Endothelial cell (in vitro differentiated cells): ENCODE results near the gene SNCAIP. TPM values are rescaled to one million over a fixed set of nuclear protein-coding genes. Genes with fewer than 3 reads are reported as not detected.

Experiments
- DNase-seq: peaks from one replicate; pipeline ENCODE4 v3.0.0; 2021; ENCODE audit warnings: low spot score
- H3K27ac Mint-ChIP-seq: one replicate; pipeline ENCODE4 v1.8.0; 2021; ENCODE audit warnings: mixed read lengths, inconsistent platforms; ENCODE audit not compliant: unreplicated experiment
- H3K27me3 Mint-ChIP-seq: one replicate; pipeline ENCODE4 v1.8.0; 2021; ENCODE audit warnings: mild to moderate bottlenecking, moderate library complexity, mixed read lengths, inconsistent platforms; ENCODE audit not compliant: unreplicated experiment
- H3K36me3 Mint-ChIP-seq: one replicate; pipeline ENCODE4 v1.8.0; 2021; ENCODE audit warnings: mild to moderate bottlenecking, low read depth, mixed read lengths, inconsistent platforms; ENCODE audit not compliant: unreplicated experiment
- H3K4me1 Mint-ChIP-seq: one replicate; pipeline ENCODE4 v1.8.0; 2021; ENCODE audit warnings: mild to moderate bottlenecking, mixed read lengths, inconsistent platforms; ENCODE audit not compliant: unreplicated experiment
- H3K4me3 Mint-ChIP-seq: one replicate; pipeline ENCODE4 v1.8.0; 2021; ENCODE audit warnings: mild to moderate bottlenecking, mixed read lengths, inconsistent platforms; ENCODE audit not compliant: unreplicated experiment
- H3K9me3 Mint-ChIP-seq: one replicate; pipeline ENCODE4 v1.8.0; 2021; ENCODE audit warnings: mixed read lengths, inconsistent platforms; ENCODE audit not compliant: unreplicated experiment
- total RNA-seq: library from RNA; stranded (reverse); fragmentation: NEBNext Ultra II Directional; extraction: Animal tissue kit (Norgen Biotek cat#: 25700); gene quantifications from one replicate; pipeline ENCODE4 v1.2.1, GENCODE V29; 2021; ENCODE audit not compliant: unreplicated experiment
- TF ChIP-seq, protein P1 (sequence below): fragments of 200-600 bp; sonication (generic); IDR thresholded peaks from one replicate; pipeline ENCODE4 v1.5.0; 2021; ENCODE audit warnings: antibody characterized with exemption; ENCODE audit not compliant: unreplicated experiment

SNCAIP gene
- total RNA-seq, 1 donor from 2014 or later: 254 TPM

DNA sequence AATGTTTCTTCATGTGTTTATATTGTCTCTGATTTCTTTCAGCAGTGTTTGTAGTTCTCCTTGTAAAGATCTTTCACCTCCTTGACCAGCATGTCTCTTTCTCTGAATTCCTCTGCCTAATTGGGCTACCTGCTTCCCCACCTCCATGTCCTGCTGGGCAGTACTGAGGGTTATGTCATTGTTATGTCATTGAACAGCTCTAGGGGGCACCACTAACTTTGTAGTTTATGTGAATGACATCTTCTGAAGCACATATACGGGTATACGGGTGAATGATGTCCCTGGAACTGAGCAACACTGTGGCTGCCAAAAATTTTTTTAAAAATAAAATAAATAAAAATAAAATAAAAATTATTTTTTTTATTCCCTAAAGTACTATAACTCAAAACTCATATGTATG, 16.9 kb upstream of the SNCAIP start:
- H3K4me3 Mint-ChIP-seq: no peak overlapping the region
- H3K27me3 Mint-ChIP-seq: no peaks in the 10 kb centered on the region
- TF ChIP-seq, protein P1, sequence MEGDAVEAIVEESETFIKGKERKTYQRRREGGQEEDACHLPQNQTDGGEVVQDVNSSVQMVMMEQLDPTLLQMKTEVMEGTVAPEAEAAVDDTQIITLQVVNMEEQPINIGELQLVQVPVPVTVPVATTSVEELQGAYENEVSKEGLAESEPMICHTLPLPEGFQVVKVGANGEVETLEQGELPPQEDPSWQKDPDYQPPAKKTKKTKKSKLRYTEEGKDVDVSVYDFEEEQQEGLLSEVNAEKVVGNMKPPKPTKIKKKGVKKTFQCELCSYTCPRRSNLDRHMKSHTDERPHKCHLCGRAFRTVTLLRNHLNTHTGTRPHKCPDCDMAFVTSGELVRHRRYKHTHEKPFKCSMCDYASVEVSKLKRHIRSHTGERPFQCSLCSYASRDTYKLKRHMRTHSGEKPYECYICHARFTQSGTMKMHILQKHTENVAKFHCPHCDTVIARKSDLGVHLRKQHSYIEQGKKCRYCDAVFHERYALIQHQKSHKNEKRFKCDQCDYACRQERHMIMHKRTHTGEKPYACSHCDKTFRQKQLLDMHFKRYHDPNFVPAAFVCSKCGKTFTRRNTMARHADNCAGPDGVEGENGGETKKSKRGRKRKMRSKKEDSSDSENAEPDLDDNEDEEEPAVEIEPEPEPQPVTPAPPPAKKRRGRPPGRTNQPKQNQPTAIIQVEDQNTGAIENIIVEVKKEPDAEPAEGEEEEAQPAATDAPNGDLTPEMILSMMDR: no peak
- DNase-seq: peak; percentile 19
- peaks cover 5% of the 10 kb centered on the region for H3K4me1 Mint-ChIP-seq
- H3K9me3 Mint-ChIP-seq: no peaks in the 10 kb centered on the region
- H3K36me3 Mint-ChIP-seq: no peaks in the 10 kb centered on the region
- no peak overlapping the region for H3K27ac Mint-ChIP-seq

DNA sequence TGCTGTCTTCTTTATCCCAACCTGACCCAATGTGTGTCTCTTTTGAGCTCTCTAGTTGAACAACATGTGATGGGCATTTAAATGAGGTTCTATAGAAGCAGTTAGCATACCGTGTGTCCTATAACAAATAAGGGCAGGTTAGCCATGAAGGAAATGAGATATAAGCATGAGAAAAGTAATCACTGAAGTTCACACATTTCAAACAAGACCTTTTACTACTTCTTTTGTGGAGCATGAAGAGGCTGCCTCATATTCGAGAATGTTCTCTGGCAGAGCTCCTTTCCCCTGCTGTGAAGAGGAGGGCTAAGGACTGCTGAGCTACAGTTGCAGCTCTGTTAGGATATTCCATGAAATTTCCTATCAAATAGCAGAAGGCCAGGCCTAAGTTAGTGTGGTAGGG, 15.2 kb upstream of the SNCAIP start:
- no peak overlapping the region for H3K27ac Mint-ChIP-seq
- H3K9me3 Mint-ChIP-seq: no peaks in the 10 kb centered on the region
- peaks cover 5% of the 10 kb centered on the region for H3K4me1 Mint-ChIP-seq
- TF ChIP-seq, protein P1: no peak
- no peak for DNase-seq
- H3K36me3 Mint-ChIP-seq: no peaks in the 10 kb centered on the region
- H3K27me3 Mint-ChIP-seq: no peaks in the 10 kb centered on the region
- H3K4me3 Mint-ChIP-seq: no peak overlapping the region

DNA sequence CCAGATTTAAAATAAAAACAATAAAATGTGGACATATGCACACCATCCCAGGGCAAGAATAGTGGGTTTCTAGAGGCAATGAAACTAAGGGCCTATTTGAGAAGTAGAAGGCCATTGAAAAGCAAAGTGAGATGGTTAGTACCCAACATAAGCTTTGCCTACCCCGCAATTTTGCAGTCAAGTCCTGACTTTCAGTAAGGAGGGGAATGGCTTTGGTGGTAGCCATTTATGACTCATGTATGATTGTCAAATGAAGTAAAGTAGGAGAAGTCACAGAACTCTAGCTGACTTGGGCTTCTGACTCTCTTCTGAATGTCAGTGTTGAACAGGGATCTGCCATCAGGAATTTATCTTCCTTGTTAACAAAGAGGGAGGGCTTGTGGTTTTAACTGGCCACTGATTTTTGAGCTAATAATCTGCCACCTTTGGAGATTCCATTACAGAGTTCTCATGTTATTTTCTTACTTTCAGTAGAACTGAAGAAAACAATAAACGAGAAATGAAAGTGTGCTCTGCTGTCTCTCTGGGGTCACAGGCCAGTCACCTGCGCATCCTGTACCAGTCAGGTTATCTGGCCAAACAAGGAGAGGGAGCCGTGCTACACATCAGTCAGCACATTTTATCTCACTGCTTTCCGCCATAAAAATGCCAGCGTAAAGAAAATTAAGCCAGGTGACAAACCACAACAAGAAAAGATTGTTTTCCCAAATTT, 14.3 kb upstream of the SNCAIP start:
- Mint-ChIP-seq H3K36me3 (no peaks in the 10 kb centered on the region), H3K4me1 (peaks cover 4% of the 10 kb centered on the region), H3K27ac (no peak overlapping the region), H3K4me3 (no peak overlapping the region), H3K27me3 (no peaks in the 10 kb centered on the region), H3K9me3 (no peaks in the 10 kb centered on the region)
- no peak for DNase-seq
- TF ChIP-seq, protein P1: no peak

DNA sequence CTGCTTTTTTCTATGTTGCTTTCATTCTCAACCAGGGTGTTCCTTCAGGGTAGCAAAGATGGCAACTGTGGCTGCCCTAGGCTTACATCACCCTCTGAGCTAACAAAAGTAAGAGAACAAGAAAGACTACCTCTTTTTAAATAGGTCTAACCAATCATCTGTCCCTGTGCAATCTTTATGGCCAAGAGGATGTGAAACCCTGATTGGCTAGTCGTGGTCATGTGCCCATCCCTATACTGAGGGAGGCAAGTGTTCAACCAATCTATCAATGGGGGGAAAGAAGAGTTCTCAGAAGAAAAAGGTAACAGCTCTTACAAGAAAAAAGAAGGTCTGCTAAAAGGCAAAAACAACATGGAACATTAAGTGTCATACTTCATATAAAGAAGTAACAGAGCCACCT, 11.7 kb upstream of the SNCAIP start:
- peaks cover 7% of the 10 kb centered on the region for H3K4me1 Mint-ChIP-seq
- H3K9me3 Mint-ChIP-seq: no peaks in the 10 kb centered on the region
- H3K4me3 Mint-ChIP-seq: no peak overlapping the region
- H3K27ac Mint-ChIP-seq: no peak overlapping the region
- no peaks in the 10 kb centered on the region for H3K27me3 Mint-ChIP-seq
- DNase-seq: no peak
- TF ChIP-seq, protein P1: no peak
- no peaks in the 10 kb centered on the region for H3K36me3 Mint-ChIP-seq

DNA sequence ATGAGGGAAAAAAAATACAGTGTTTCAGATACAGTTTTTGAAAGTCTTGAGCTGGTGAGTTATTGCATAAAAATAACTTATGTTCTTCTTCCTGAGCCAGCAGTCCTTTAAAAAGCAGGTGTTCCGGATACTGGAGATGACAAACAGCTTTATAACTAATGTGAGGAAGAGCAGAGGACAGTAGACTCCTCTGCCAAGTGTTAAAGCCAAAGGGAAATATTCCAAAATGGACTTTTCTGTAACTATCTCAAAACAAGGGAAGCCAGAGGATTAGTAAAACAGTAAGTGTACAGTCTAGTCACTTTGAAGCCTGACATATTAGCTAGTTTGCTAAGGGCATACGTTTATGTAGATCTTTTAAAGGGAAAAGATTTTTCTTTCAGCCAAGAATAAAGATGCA, 11.0 kb upstream of the SNCAIP start:
- Mint-ChIP-seq H3K4me3 (no peak overlapping the region), H3K36me3 (no peaks in the 10 kb centered on the region), H3K4me1 (peaks cover 14% of the 10 kb centered on the region), H3K9me3 (no peaks in the 10 kb centered on the region), H3K27ac (no peak overlapping the region), H3K27me3 (no peaks in the 10 kb centered on the region)
- TF ChIP-seq, protein P1: no peak
- DNase-seq: no peak
